SU-DHL-6 (cell line): Measurements from ENCODE around the gene AKT3.
"Not testable (repeated sequence)": the region's sequence is repeated elsewhere in the genome, so short reads cannot be mapped to it uniquely, and the experiment has no call there.

Source experiments
- H2AFZ ChIP-seq: fragments of 200-600 bp; sonication (generic); 2 replicates; pipeline ENCODE4 v1.6.1; 2014; ENCODE audit warnings: low read depth, mild to moderate bottlenecking, moderate library complexity, mixed read lengths, antibody characterized with exemption, low read length; ENCODE audit not compliant: severe bottlenecking
- H3F3A ChIP-seq: fragments of 200-600 bp; shearing (Covaris generic); 2 replicates; pipeline ENCODE4 v1.6.0; 2016; ENCODE audit warnings: antibody characterized with exemption, mild to moderate bottlenecking; ENCODE audit not compliant: insufficient read depth
- H3K27ac ChIP-seq: fragments of 200-600 bp; sonication (generic); 2 replicates; pipeline ENCODE4 v1.5.1; 2016; ENCODE audit warnings: low read depth, mild to moderate bottlenecking, low read length, moderate library complexity, mixed read lengths
- H3K27me3 ChIP-seq: fragments of 200-600 bp; sonication (generic), shearing (Covaris generic); 2 replicates; pipeline ENCODE4 v1.6.0; 2014; ENCODE audit warnings: mild to moderate bottlenecking, low read length
- H3K36me3 ChIP-seq: fragments of 200-600 bp; sonication (generic); 2 replicates; pipeline ENCODE4 v1.6.1; 2014; ENCODE audit warnings: mild to moderate bottlenecking, low read length, mixed read lengths
- H3K4me2 ChIP-seq: fragments of 300-600, 200-600 bp; shearing (Covaris generic), sonication (generic); 2 replicates; pipeline ENCODE4 v1.6.0; 2014; ENCODE audit warnings: low read length, low read depth, mild to moderate bottlenecking; ENCODE audit not compliant: poor library complexity, severe bottlenecking
- H3K4me3 ChIP-seq: fragments of 200-600 bp; sonication (generic); 2 replicates; pipeline ENCODE4 v1.5.1; 2014; ENCODE audit warnings: antibody characterized with exemption, low read length, mild to moderate bottlenecking, mixed read lengths; ENCODE audit not compliant: insufficient read depth, poor library complexity, severe bottlenecking
- H3K79me2 ChIP-seq: fragments of 200-600 bp; sonication (generic); 2 replicates; pipeline ENCODE4 v1.6.1; 2014; ENCODE audit warnings: mild to moderate bottlenecking, low read length, moderate library complexity; ENCODE audit not compliant: insufficient read depth
- H3K9ac ChIP-seq: fragments of 200-600 bp; sonication (generic); 2 replicates; pipeline ENCODE4 v1.7.0; 2014; ENCODE audit warnings: mild to moderate bottlenecking, low read length
- H3K9me2 ChIP-seq: fragments of 200-600 bp; sonication (generic); replicated peaks from 2 replicates; pipeline ENCODE4 v1.6.1; 2014; ENCODE audit warnings: low read length; ENCODE audit not compliant: insufficient read depth
- H3K9me3 ChIP-seq: fragments of 200-600 bp; sonication (generic); 2 replicates; pipeline ENCODE4 v1.6.1; 2014; ENCODE audit warnings: low read length, mixed read lengths; ENCODE audit not compliant: insufficient read depth
- H4K20me1 ChIP-seq: fragments of 200-600 bp; sonication (generic); 2 replicates; pipeline ENCODE4 v1.6.1; 2014; ENCODE audit warnings: low read depth, mild to moderate bottlenecking, antibody characterized with exemption, low read length, moderate library complexity, mixed read lengths
- CTCF ChIP-seq: fragments of 200-600 bp; sonication (generic); IDR thresholded peaks from one replicate; pipeline ENCODE4 v1.5.1; 2017; ENCODE audit warnings: antibody characterized with exemption, mild to moderate bottlenecking, low read length, moderate library complexity; ENCODE audit not compliant: insufficient read depth, poor library complexity, severe bottlenecking
- EZH2phosphoT487 ChIP-seq: fragments of 200-600 bp; sonication (generic), shearing (Covaris generic); conservative IDR thresholded peaks from 2 replicates; pipeline ENCODE4 v1.6.1; 2018; ENCODE audit warnings: mild to moderate bottlenecking, antibody characterized with exemption, low read length, moderate library complexity, mixed read lengths

Gene AKT3

GRCh38 chr1:243667133-243667532 is 182.9 kb downstream of the AKT3 start:
- H3K9me3 ChIP-seq, result no peaks in the 10 kb centered on the region
- H2AFZ ChIP-seq, result no peak overlapping the region
- no peak overlapping the region for H3K27ac ChIP-seq
- H3K36me3 ChIP-seq, result no peaks in the 10 kb centered on the region
- no peaks in the 10 kb centered on the region for H3K9me2 ChIP-seq
- no peak overlapping the region for H3K4me2 ChIP-seq
- no peak overlapping the region for H3K4me3 ChIP-seq
- H3K79me2 ChIP-seq, result no peaks in the 10 kb centered on the region
- H3K9ac ChIP-seq, result no peak overlapping the region
- H4K20me1 ChIP-seq, result no peaks in the 10 kb centered on the region
- no peaks in the 10 kb centered on the region for H3K27me3 ChIP-seq
- no peak for TF ChIP-seq CTCF
- no peak for TF ChIP-seq EZH2phosphoT487
- no peaks in the 10 kb centered on the region for H3F3A ChIP-seq

GRCh38 chr1:243663651-243664050 is 186.4 kb downstream of the AKT3 start:
- Histone ChIP-seq H3F3A (no peaks in the 10 kb centered on the region), H3K9ac (no peak overlapping the region), H3K9me2 (no peaks in the 10 kb centered on the region), H3K27ac (no peak overlapping the region), H3K36me3 (no peaks in the 10 kb centered on the region), H4K20me1 (no peaks in the 10 kb centered on the region), H3K9me3 (no peaks in the 10 kb centered on the region), H3K79me2 (no peaks in the 10 kb centered on the region), H3K27me3 (no peaks in the 10 kb centered on the region), H3K4me2 (no peak overlapping the region), H3K4me3 (no peak overlapping the region), H2AFZ (no peak overlapping the region)
- TF ChIP-seq CTCF (no peak), EZH2phosphoT487 (no peak)

DNA sequence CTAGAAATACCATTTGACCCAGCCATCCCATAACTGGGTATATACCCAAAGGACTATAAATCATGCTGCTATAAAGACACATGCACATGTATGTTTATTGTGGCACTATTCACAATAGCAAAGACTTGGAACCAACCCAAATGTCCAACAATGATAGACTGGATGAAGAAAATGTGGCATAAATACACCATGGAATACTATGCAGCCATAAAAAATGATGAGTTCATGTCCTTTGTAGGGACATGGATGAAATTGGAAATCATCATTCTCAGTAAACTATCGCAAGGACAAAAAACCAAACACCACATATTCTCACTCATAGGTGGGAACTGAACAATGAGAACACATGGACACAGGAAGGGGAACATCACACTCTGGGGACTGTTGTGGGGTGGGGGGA is 187.9 kb downstream of the AKT3 start:
- not testable (repeated sequence) for H3K9ac ChIP-seq, H3K9me3 ChIP-seq, H3K4me2 ChIP-seq

DNA sequence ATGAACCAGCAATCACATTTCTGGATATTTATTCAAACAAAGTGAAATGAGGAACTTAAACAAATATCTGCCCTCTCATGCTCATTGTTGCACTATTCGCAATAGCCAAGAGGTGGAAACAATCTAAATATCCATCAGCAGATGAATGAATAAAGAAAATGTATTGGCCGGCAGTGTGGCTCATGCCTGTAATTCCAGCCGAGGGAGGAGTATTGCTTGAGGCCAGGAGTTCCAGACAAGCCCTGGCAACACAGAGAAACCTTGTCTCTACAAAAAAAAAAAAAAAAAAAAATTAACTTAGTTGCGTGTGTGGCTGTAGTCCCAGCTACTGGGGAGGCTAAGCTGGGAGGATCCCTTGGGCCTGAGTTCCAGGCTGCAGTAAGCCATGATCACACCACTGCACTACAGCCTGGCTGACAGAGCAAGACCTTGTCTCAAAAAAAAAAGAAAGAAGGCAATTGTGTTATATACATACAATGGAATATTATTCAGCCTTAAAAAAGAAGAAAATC is 191.4 kb downstream of the AKT3 start:
- Histone ChIP-seq H4K20me1 (no peaks in the 10 kb centered on the region), H3K27me3 (no peaks in the 10 kb centered on the region)
- TF ChIP-seq CTCF (no peak), EZH2phosphoT487 (no peak)

More for the DNA sequence above, 187.9 kb downstream of the AKT3 start:
- not testable (repeated sequence) for H3K4me3 ChIP-seq, H3K27me3 ChIP-seq, H3K79me2 ChIP-seq, H3K9me2 ChIP-seq, H2AFZ ChIP-seq, H3K27ac ChIP-seq, H3F3A ChIP-seq, H3K36me3 ChIP-seq, H4K20me1 ChIP-seq

More for the DNA sequence above, 191.4 kb downstream of the AKT3 start:
- no peak overlapping the region for H3K4me3 ChIP-seq
- no peak overlapping the region for H3K4me2 ChIP-seq
- no peaks in the 10 kb centered on the region for H3F3A ChIP-seq
- H3K79me2 ChIP-seq, result no peaks in the 10 kb centered on the region
- no peak overlapping the region for H2AFZ ChIP-seq
- no peaks in the 10 kb centered on the region for H3K36me3 ChIP-seq
- H3K9ac ChIP-seq, result no peak overlapping the region
- no peaks in the 10 kb centered on the region for H3K9me2 ChIP-seq
- no peaks in the 10 kb centered on the region for H3K9me3 ChIP-seq
- no peak overlapping the region for H3K27ac ChIP-seq
